Measurements from ENCODE around the gene ADCY6. TPM values are rescaled to one million over a fixed set of nuclear protein-coding genes. Genes with fewer than 3 reads are reported as not detected.
A peak's percentile ranks its signal among the peaks of the same experiment; 100 is the strongest.

Gene ADCY6
- total RNA-seq, 1 donor, result 30.3 TPM

DNA sequence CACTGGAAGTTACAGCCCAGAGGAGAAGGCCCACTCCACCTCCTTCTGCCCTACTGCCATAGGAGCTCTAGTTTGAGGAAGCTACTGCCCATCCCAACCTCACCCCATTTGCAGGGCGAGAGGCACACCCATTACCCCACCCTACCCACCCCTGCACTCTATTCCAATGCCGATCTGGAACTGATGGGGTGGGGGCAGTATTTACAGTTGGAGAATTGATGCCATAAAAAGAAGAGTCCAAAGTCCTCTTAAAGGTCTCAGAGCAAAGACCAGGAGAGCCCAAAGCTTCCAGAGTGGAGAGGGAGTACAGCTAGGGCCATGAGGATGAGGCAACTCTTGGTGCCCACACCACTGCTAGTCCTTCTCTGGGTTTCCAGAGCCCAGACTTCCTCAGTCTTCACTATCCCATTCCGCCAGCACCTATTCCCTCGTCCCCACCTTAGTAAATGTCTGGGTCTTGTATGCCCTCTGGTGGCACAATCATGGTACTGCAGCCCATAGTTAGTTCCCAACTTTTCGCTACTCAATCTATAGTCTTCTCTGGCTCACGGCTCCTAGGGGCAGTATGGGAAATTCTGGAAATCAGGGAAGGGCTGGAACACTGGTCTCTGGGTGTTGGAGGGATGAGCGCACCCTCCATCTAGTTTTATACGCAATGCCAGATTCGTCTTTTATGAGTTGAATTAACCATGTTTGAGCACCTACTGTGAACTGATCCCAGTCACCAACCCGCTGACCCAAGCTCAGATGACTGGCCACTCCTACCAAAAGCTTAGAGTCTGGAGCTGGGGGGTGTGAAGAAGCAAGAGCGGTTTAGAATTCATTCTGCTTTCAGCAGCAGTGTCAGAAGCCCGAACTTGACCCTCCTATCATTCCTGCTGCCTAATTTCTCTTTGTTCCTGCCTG lies 6.9 kb upstream of the ADCY6 start:
- peak; percentile 89 for DNase-seq (ENCODE audit: low read depth)
- no peak overlapping the region for H3K4me3 ChIP-seq (ENCODE audit: low read depth, low read length)
- TF ChIP-seq, protein P1, sequence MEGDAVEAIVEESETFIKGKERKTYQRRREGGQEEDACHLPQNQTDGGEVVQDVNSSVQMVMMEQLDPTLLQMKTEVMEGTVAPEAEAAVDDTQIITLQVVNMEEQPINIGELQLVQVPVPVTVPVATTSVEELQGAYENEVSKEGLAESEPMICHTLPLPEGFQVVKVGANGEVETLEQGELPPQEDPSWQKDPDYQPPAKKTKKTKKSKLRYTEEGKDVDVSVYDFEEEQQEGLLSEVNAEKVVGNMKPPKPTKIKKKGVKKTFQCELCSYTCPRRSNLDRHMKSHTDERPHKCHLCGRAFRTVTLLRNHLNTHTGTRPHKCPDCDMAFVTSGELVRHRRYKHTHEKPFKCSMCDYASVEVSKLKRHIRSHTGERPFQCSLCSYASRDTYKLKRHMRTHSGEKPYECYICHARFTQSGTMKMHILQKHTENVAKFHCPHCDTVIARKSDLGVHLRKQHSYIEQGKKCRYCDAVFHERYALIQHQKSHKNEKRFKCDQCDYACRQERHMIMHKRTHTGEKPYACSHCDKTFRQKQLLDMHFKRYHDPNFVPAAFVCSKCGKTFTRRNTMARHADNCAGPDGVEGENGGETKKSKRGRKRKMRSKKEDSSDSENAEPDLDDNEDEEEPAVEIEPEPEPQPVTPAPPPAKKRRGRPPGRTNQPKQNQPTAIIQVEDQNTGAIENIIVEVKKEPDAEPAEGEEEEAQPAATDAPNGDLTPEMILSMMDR (IDR thresholded peaks at IDR 0.05; ENCODE audit: insufficient read depth, low read length), result peak; percentile 98

DNA sequence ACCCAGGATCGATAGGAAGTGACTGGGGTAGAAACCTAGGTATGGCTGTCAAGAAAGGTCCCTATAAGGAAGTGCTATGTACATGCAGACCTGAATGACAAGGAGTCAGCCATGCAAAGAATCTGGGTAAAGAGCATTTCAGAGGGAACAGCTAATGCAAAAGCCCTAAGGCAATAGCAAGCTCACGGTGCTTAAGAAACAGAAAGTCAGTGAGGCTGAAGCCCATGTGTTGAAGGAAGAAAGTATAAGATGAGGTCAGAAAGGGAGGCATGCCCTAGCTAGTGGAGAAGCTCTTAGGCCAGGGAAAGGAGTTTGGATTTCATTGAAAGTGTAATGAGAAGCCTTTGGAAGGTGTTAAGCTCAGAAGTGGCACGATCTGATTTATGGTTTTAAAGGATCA lies 6.0 kb upstream of the ADCY6 start:
- no peak for DNase-seq (ENCODE audit: low read depth)
- TF ChIP-seq, protein P1 (IDR thresholded peaks at IDR 0.05; ENCODE audit: insufficient read depth, low read length), result no peak
- H3K4me3 ChIP-seq (ENCODE audit: low read depth, low read length), result no peak overlapping the region

DNA sequence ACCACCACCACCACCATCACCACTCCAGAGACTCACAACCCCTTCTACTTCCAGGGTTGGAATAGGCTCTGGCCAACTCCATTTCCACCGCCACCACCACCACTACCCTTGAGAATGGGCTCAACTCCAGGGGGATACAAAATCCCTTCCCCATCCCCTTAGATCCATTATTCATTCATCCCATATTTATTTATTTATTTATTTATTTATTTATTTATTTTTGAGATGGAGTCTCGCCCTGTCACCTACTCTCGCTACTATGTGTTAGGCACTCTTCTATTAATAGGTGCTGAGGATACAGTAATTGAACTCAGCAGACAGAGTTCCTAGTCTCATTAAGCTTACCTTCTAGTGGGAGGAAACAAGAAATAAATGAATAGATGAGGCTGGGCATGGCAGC lies 4.8 kb upstream of the ADCY6 start:
- DNase-seq (ENCODE audit: low read depth), result no peak
- TF ChIP-seq, protein P1 (IDR thresholded peaks at IDR 0.05; ENCODE audit: insufficient read depth, low read length), result no peak

DNA sequence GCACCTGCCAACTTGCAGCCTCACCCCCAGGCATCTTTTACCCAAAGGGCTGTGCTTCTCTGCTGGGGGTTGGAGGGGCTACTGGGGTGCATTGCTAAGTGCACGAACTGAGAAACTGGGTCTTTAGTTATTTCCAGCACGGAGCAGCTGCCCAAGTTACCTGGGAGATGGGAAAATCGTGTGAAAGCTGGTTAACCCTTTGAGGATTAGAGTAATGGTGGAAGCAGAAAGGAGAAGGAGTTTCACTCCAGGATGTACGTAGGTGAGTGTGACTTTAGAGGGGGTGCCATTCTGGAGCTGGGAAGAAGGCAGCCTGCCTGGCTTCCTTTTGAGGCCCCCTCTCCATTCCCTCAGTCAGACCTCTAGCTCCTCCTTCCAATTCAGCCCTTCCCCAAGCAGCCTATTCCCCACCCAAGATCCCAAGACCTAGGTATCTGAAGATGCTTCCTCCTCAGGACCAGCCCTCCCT lies 1.0 kb upstream of the ADCY6 start:
- no peak for DNase-seq (ENCODE audit: low read depth)
- peak overlapping the region; percentile 83 for H3K4me3 ChIP-seq (ENCODE audit: low read depth, low read length)
- TF ChIP-seq, protein P1 (IDR thresholded peaks at IDR 0.05; ENCODE audit: insufficient read depth, low read length), result no peak

More for the DNA sequence above, 4.8 kb upstream of the ADCY6 start:
- no peak overlapping the region for H3K4me3 ChIP-seq (ENCODE audit: low read depth, low read length)

DNA sequence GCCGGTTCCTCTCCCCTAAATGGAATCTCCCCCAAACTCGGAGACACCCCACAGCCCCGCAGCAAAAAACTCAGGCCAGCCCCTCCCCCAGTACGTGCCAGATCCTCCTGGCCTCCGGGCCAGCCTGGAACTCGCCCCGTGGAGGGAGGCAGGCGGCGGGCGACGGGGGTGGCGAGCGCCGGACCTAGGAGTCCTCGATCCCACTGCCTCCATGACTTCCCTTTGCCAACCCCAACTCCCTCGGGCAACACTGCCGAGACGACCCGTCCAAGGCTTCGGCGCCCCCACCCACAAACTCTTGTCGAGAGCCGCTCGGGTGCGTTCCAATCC lies 400 bp downstream of the ADCY6 start:
- DNase-seq (ENCODE audit: low read depth), result no peak
- peak overlapping the region; percentile 83 for H3K4me3 ChIP-seq (ENCODE audit: low read depth, low read length)
- TF ChIP-seq, protein P1 (IDR thresholded peaks at IDR 0.05; ENCODE audit: insufficient read depth, low read length), result no peak

DNA sequence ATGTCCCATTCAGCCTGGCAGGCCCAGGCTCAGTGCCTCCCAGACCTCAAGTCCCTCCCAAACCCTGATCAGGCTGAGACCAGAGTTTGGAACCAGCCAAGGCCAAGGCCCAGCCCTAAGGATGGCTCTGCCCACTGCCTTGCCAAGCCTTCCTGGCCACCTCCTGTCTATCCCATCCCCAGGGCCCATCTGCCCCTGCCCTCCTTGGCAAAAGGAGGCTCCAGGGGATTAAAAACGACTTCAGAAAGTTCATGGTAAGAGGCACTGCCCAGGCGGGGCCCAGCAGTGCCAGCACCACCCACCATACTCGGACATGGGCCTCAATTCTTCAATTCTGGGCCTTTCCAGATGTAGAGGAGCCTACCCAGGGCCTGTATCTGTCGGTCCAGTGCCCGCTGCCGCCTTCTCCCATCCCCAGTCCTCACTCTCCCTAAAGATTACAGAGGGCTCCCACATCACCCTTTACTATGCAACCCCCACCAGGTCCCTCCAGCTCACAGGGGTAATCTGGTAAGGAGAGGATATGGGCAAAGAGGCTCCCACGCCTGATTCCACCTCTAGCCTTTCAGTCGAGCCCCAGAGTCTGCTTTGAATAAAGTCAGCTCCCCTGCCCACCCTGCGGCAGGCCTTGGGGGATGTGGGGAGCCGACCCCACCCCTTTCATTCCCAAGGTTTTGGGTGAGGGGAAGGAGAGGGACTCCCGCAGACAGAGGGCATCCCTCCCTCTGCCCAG lies 932 bp downstream of the ADCY6 start:
- H3K4me3 ChIP-seq (ENCODE audit: low read depth, low read length), result peak overlapping the region; percentile 83
- TF ChIP-seq, protein P1 (IDR thresholded peaks at IDR 0.05; ENCODE audit: insufficient read depth, low read length), result no peak
- no peak for DNase-seq (ENCODE audit: low read depth)
